K562 (cell line): ENCODE data around the gene TMEM87B. TPM values are rescaled to one million over a fixed set of nuclear protein-coding genes. Genes with fewer than 3 reads are reported as not detected.

Experiments used
- BACH1 ChIP-seq: fragments of 200-800 bp; sonication (Bioruptor generic); IDR thresholded peaks from 2 replicates; pipeline ENCODE4 v1.6.1; 2016; ENCODE audit warnings: missing genetic modification characterization, missing compliant biosample characterization
- CBFA2T3 ChIP-seq: fragments of 450-650 bp; IDR thresholded peaks from 2 replicates; pipeline ENCODE4 v1.6.1; 2017
- DDX20 ChIP-seq: fragments of 450-650 bp; IDR thresholded peaks from 2 replicates; pipeline ENCODE4 v1.6.1; 2016; ENCODE audit warnings: missing genetic modification characterization, low read depth, mild to moderate bottlenecking, missing compliant biosample characterization, moderate library complexity
- DEAF1 ChIP-seq: fragments of 450-650 bp; formaldehyde crosslinking; IDR thresholded peaks from 2 replicates; pipeline ENCODE4 v1.4.0; 2020; ENCODE audit warnings: mild to moderate bottlenecking, moderate library complexity
- EP300 ChIP-seq: IDR thresholded peaks from 2 replicates; pipeline ENCODE4 v1.6.1; 2012; ENCODE audit warnings: low read length, improper control_type of control experiment
- FOXK2 ChIP-seq, 2 experiments: fragments of 450-650 bp; IDR thresholded peaks in 1 of 2; conservative IDR thresholded peaks in 1 of 2; 2 replicates each; pipeline ENCODE4 v1.6.1; 2016; ENCODE audit warnings: low read depth in 2 of 2, mild to moderate bottlenecking in 1 of 2
- GATAD2A ChIP-seq: fragments of 450-650 bp; IDR thresholded peaks from 2 replicates; pipeline ENCODE4 v1.6.1; 2017
- HDAC2 ChIP-seq: fragments of 450-650 bp; IDR thresholded peaks from 2 replicates; pipeline ENCODE4 v1.6.1; 2016; ENCODE audit warnings: mild to moderate bottlenecking
- HDAC6 ChIP-seq: IDR thresholded peaks from 2 replicates; pipeline ENCODE4 v1.6.1; 2012; ENCODE audit warnings: low read depth, mild to moderate bottlenecking, control low read depth, inconsistent platforms, low read length, moderate library complexity
- JUNB ChIP-seq: fragments of 450-650 bp; formaldehyde crosslinking; conservative IDR thresholded peaks from 2 replicates; pipeline ENCODE4 v1.4.0; 2020; ENCODE audit warnings: mild to moderate bottlenecking
- LEF1 ChIP-seq: fragments of 450-650 bp; IDR thresholded peaks from 2 replicates; pipeline ENCODE4 v1.6.1; 2016; ENCODE audit warnings: mild to moderate bottlenecking
- MAFG ChIP-seq: fragments of 450-650 bp; conservative IDR thresholded peaks from 2 replicates; pipeline ENCODE4 v1.6.1; 2016; ENCODE audit warnings: missing genetic modification characterization, missing compliant biosample characterization
- MEIS2 ChIP-seq: fragments of 450-650 bp; IDR thresholded peaks from 2 replicates; pipeline ENCODE4 v1.6.1; 2014; ENCODE audit warnings: mild to moderate bottlenecking; ENCODE audit not compliant: partially characterized antibody
- RCOR1 ChIP-seq, 2 experiments: IDR thresholded peaks; 2 replicates each; pipeline ENCODE4 v1.6.1; 2012; ENCODE audit warnings: low read depth in 2 of 2, low read length in 2 of 2, borderline replicate concordance in 1 of 2, improper control_type of control experiment in 1 of 2
- SAFB ChIP-seq: fragments of 200-400 bp; formaldehyde crosslinking; IDR thresholded peaks from 2 replicates; pipeline ENCODE4 v1.6.1; 2017; ENCODE audit warnings: low read depth, low read length, borderline replicate concordance
- TCF3 ChIP-seq: sonication (generic); formaldehyde crosslinking; IDR thresholded peaks from 2 replicates; pipeline ENCODE4 v1.4.0; 2020; ENCODE audit warnings: mild to moderate bottlenecking, missing genetic modification reagents
- TCFL5 ChIP-seq: fragments of 250-450 bp; sonication (Bioruptor Pico); conservative IDR thresholded peaks from 2 replicates; pipeline ENCODE4 v1.6.1; 2021; ENCODE audit warnings: mild to moderate bottlenecking, moderate library complexity, matching md5 sums
- TRIM24 ChIP-seq, 2 experiments: fragments of 450-650 bp; IDR thresholded peaks; 2 replicates each; pipeline ENCODE4 v1.6.1; 2016
- ZNF133 ChIP-seq: fragments of 250-450 bp; sonication (Bioruptor Pico); IDR thresholded peaks from 2 replicates; pipeline ENCODE4 v1.4.0; 2020; ENCODE audit warnings: mild to moderate bottlenecking
- ZNF165 ChIP-seq: fragments of 250-450 bp; sonication (Bioruptor Pico); IDR thresholded peaks from 2 replicates; pipeline ENCODE4 v1.4.0; 2020; ENCODE audit warnings: borderline replicate concordance
- polyA plus RNA-seq, 8 experiments: library from polyadenylated mRNA; depleted of rRNA in 4 of 8; stranded (reverse) in 5 of 8; unstranded in 3 of 8; fragments of >200 nt; fragmentation: Nextera tagmentation in 2 of 8; fragmentation: Illumina TruSeq in 1 of 8; extraction: Ambion mirVana in 2 of 8; extraction: Trizol in 1 of 8; gene quantifications; 2 replicates each; pipeline versions ENCODE4 v1.2.1 to v1.2.3, GENCODE V29; 2011 to 2014; ENCODE audit warnings: inconsistent platforms in 1 of 8, missing spikeins in 1 of 8
- total RNA-seq, 7 experiments: library from RNA; depleted of rRNA in 6 of 7; stranded (reverse); fragments of >200 nt in 6 of 7; fragmentation: Illumina TruSeq in 2 of 7; extraction: Trizol in 2 of 7; gene quantifications; 2 replicates each; pipeline versions ENCODE4 v1.2.1 to v1.2.3, GENCODE V29; 2011 to 2021; ENCODE audit warnings: low replicate concordance in 1 of 7
- TF ChIP-seq, protein P1 (sequence below): fragments of 450-650 bp; IDR thresholded peaks from 2 replicates; pipeline ENCODE4 v1.6.1; 2017; ENCODE audit warnings: mild to moderate bottlenecking, moderate library complexity
- TF ChIP-seq, protein P2 (sequence below): sonication (generic); formaldehyde crosslinking; IDR thresholded peaks from 2 replicates; pipeline ENCODE4 v1.8.0; 2022; ENCODE audit warnings: missing genetic modification reagents, mild to moderate bottlenecking, borderline replicate concordance

TMEM87B gene
- total and polyA plus RNA-seq, 9 of the 15 experiments (the other 6 are each of a cell fraction or from before 2014, with no cell fraction given): 3.7 to 17.1 (median 11.0) TPM

GRCh38 chr2:112021781-112022231 lies 33.3 kb upstream of the TMEM87B start (continued):
- TF ChIP-seq HDAC2 (peak; percentile 91), TCFL5 (no peak), ZNF165 (CRISPR knock-in tag) (no peak), JUNB (peak; percentile 78), MAFG (peak; percentile 92), TCF3 (CRISPR knock-in tag) (peak; percentile 68), HDAC6 (no peak), TRIM24 (IDR thresholded peaks at IDR 0.05) (peak; percentile 63 to 79; a peak in 3 of 4 replicates), ZNF133 (CRISPR knock-in tag) (no peak), BACH1 (tag) (peak; percentile 91), FOXK2 (conservative IDR thresholded peaks at IDR 0.05 in 1 of 2, IDR thresholded peaks at IDR 0.05 in 1 of 2; ENCODE audit: low read depth in 2 of 2) (peak in 1 of 2 experiments; percentile 48; a peak in 1 of 4 replicates), SAFB (no peak), GATAD2A (no peak), DDX20 (tag) (no peak), MEIS2 (peak; percentile 45), CBFA2T3 (peak; percentile 82), RCOR1 (IDR thresholded peaks at IDR 0.05; ENCODE audit: borderline replicate concordance in 1 of 2, low read depth in 2 of 2, low read length in 2 of 2) (peak; percentile 56 to 94; a peak in 3 of 4 replicates), EP300 (peak; percentile 81), LEF1 (peak; percentile 77), DEAF1 (no peak)
- TF ChIP-seq, protein P1, sequence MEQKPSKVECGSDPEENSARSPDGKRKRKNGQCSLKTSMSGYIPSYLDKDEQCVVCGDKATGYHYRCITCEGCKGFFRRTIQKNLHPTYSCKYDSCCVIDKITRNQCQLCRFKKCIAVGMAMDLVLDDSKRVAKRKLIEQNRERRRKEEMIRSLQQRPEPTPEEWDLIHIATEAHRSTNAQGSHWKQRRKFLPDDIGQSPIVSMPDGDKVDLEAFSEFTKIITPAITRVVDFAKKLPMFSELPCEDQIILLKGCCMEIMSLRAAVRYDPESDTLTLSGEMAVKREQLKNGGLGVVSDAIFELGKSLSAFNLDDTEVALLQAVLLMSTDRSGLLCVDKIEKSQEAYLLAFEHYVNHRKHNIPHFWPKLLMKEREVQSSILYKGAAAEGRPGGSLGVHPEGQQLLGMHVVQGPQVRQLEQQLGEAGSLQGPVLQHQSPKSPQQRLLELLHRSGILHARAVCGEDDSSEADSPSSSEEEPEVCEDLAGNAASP: no peak
- TF ChIP-seq, protein P2, sequence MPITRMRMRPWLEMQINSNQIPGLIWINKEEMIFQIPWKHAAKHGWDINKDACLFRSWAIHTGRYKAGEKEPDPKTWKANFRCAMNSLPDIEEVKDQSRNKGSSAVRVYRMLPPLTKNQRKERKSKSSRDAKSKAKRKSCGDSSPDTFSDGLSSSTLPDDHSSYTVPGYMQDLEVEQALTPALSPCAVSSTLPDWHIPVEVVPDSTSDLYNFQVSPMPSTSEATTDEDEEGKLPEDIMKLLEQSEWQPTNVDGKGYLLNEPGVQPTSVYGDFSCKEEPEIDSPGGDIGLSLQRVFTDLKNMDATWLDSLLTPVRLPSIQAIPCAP (CRISPR knock-in tag): no peak
